DOHH2 (cell line): ENCODE measurements around the gene COL4A1.

Source experiments
- H3F3A ChIP-seq: fragments of 200-600 bp; sonication (generic), shearing (Covaris generic); 2 replicates; pipeline ENCODE4 v1.6.0; 2016; ENCODE audit warnings: antibody characterized with exemption, mild to moderate bottlenecking; ENCODE audit not compliant: control insufficient read depth, insufficient read depth
- H3K27ac ChIP-seq: fragments of 200-600 bp; sonication (generic); 2 replicates; pipeline ENCODE4 v1.5.1; 2014; ENCODE audit warnings: low read depth, mild to moderate bottlenecking, low read length, moderate library complexity
- H3K27me3 ChIP-seq: fragments of 200-600 bp; sonication (generic); 2 replicates; pipeline ENCODE4 v1.6.1; 2014; ENCODE audit warnings: mild to moderate bottlenecking, low read length, mixed read lengths; ENCODE audit not compliant: control insufficient read depth
- H3K36me3 ChIP-seq: fragments of 200-600 bp; sonication (generic); 2 replicates; pipeline ENCODE4 v1.6.1; 2014; ENCODE audit warnings: mild to moderate bottlenecking, low read length, moderate library complexity, mixed read lengths; ENCODE audit not compliant: control insufficient read depth
- H3K4me1 ChIP-seq: fragments of 200-600 bp; sonication (generic); 2 replicates; pipeline ENCODE4 v1.6.1; 2014; ENCODE audit warnings: mild to moderate bottlenecking, low read length, mixed read lengths; ENCODE audit not compliant: control insufficient read depth
- H3K4me2 ChIP-seq: fragments of 200-600 bp; sonication (generic); 2 replicates; pipeline ENCODE4 v1.6.0; 2014; ENCODE audit warnings: mild to moderate bottlenecking, low read length, moderate library complexity
- H3K4me3 ChIP-seq: fragments of 200-600 bp; sonication (generic); 2 replicates; pipeline ENCODE4 v1.5.1; 2014; ENCODE audit warnings: mild to moderate bottlenecking, low read length, mixed read lengths
- H3K79me2 ChIP-seq: fragments of 200-600 bp; sonication (generic); 2 replicates; pipeline ENCODE4 v1.6.1; 2014; ENCODE audit warnings: mild to moderate bottlenecking, low read length, mixed read lengths; ENCODE audit not compliant: control insufficient read depth
- H3K9me2 ChIP-seq: fragments of 200-600 bp; sonication (generic); replicated peaks from 2 replicates; pipeline ENCODE4 v1.6.1; 2014; ENCODE audit warnings: mild to moderate bottlenecking, low read length, mixed read lengths; ENCODE audit not compliant: control insufficient read depth
- H3K9me3 ChIP-seq: fragments of 200-600 bp; sonication (generic); 2 replicates; pipeline ENCODE4 v1.6.1; 2014; ENCODE audit warnings: antibody characterized with exemption, low read length, mixed read lengths; ENCODE audit not compliant: control insufficient read depth, insufficient read depth
- H4K20me1 ChIP-seq: fragments of 200-600 bp; sonication (generic); 2 replicates; pipeline ENCODE4 v1.6.0; 2014; ENCODE audit warnings: low read depth, mild to moderate bottlenecking, antibody characterized with exemption, low read length, moderate library complexity; ENCODE audit not compliant: control insufficient read depth, insufficient read depth
- CTCF ChIP-seq: fragments of 200-600 bp; sonication (generic); IDR thresholded peaks from one replicate; pipeline ENCODE4 v1.5.1; 2014; ENCODE audit warnings: antibody characterized with exemption, mild to moderate bottlenecking, low read depth, low read length; ENCODE audit not compliant: poor library complexity, severe bottlenecking
- EZH2phosphoT487 ChIP-seq: fragments of 200-600 bp; sonication (generic); IDR thresholded peaks from 2 replicates; pipeline ENCODE4 v1.6.1; 2017; ENCODE audit warnings: borderline replicate concordance, mild to moderate bottlenecking, antibody characterized with exemption, low read length, moderate library complexity, mixed read lengths

Gene COL4A1

GRCh38 chr13:110347088-110347487 lies 40.1 kb upstream of the COL4A1 start:
- no peaks in the 10 kb centered on the region for H3F3A ChIP-seq
- H4K20me1 ChIP-seq: no peaks in the 10 kb centered on the region
- H3K36me3 ChIP-seq: no peaks in the 10 kb centered on the region
- no peaks in the 10 kb centered on the region for H3K27me3 ChIP-seq
- H3K9me3 ChIP-seq: no peaks in the 10 kb centered on the region
- H3K27ac ChIP-seq: no peak overlapping the region
- H3K9me2 ChIP-seq: no peaks in the 10 kb centered on the region
- H3K4me1 ChIP-seq: no peaks in the 10 kb centered on the region
- H3K4me2 ChIP-seq: no peak overlapping the region
- no peak overlapping the region for H3K4me3 ChIP-seq
- no peaks in the 10 kb centered on the region for H3K79me2 ChIP-seq
- TF ChIP-seq CTCF (no peak), EZH2phosphoT487 (no peak)

- H3K79me2 ChIP-seq: no peaks in the 10 kb centered on the region
- no peaks in the 10 kb centered on the region for H4K20me1 ChIP-seq
- no peaks in the 10 kb centered on the region for H3F3A ChIP-seq
- no peaks in the 10 kb centered on the region for H3K9me2 ChIP-seq
- H3K4me3 ChIP-seq: no peak overlapping the region
- no peaks in the 10 kb centered on the region for H3K4me1 ChIP-seq
- no peaks in the 10 kb centered on the region for H3K27me3 ChIP-seq
- no peak overlapping the region for H3K27ac ChIP-seq
- H3K4me2 ChIP-seq: no peak overlapping the region
- TF ChIP-seq CTCF: no peak
- TF ChIP-seq EZH2phosphoT487: no peak
- H3K9me3 ChIP-seq: no peaks in the 10 kb centered on the region
- no peaks in the 10 kb centered on the region for H3K36me3 ChIP-seq
These were observed 39.7 kb upstream of the COL4A1 start for GRCh38 chr13:110346661-110347067.

- Histone ChIP-seq H3K4me1 (no peaks in the 10 kb centered on the region), H3K27me3 (no peaks in the 10 kb centered on the region), H3K9me3 (no peaks in the 10 kb centered on the region), H3K4me2 (no peak overlapping the region), H3K27ac (no peak overlapping the region), H3K36me3 (no peaks in the 10 kb centered on the region), H3K79me2 (no peaks in the 10 kb centered on the region), H4K20me1 (no peaks in the 10 kb centered on the region), H3K4me3 (no peak overlapping the region), H3K9me2 (no peaks in the 10 kb centered on the region), H3F3A (no peaks in the 10 kb centered on the region)
- TF ChIP-seq EZH2phosphoT487 (no peak), CTCF (no peak)
These were observed 38.7 kb upstream of the COL4A1 start for GRCh38 chr13:110345701-110346100.

- no peaks in the 10 kb centered on the region for H3K4me1 ChIP-seq
- no peaks in the 10 kb centered on the region for H3K9me2 ChIP-seq
- TF ChIP-seq EZH2phosphoT487: no peak
- TF ChIP-seq CTCF: no peak
- H3K27me3 ChIP-seq: no peaks in the 10 kb centered on the region
- H4K20me1 ChIP-seq: no peaks in the 10 kb centered on the region
- H3K36me3 ChIP-seq: no peaks in the 10 kb centered on the region
- no peak overlapping the region for H3K27ac ChIP-seq
- no peak overlapping the region for H3K4me3 ChIP-seq
- no peaks in the 10 kb centered on the region for H3K79me2 ChIP-seq
- H3K4me2 ChIP-seq: no peak overlapping the region
- H3K9me3 ChIP-seq: no peaks in the 10 kb centered on the region
- H3F3A ChIP-seq: no peaks in the 10 kb centered on the region
These were observed 38.3 kb upstream of the COL4A1 start for GRCh38 chr13:110345266-110345665.
